Prostate gland (tissue), 2 donors: ENCODE results near the gene RAB3IL1.

ENCODE experiments used
- CTCF ChIP-seq, 4 experiments: fragments of 200-600 bp in 2 of 4; fragments of 450-650 bp in 2 of 4; sonication (generic) in 2 of 4; IDR thresholded peaks; 1 replicate in 3 of 4; 2 replicates in 1 of 4; pipeline ENCODE4 v1.5.1; 2016 to 2019; ENCODE audit warnings: antibody characterized with exemption in 4 of 4, mild to moderate bottlenecking in 2 of 4, moderate library complexity in 2 of 4
- POLR2A ChIP-seq: fragments of 450-650 bp; IDR thresholded peaks from one replicate; pipeline ENCODE4 v1.6.1; 2016; ENCODE audit warnings: antibody characterized with exemption, mild to moderate bottlenecking
- POLR2AphosphoS5 ChIP-seq: sonication (generic); formaldehyde crosslinking; IDR thresholded peaks from one replicate; pipeline ENCODE4 v1.6.1; 2017; ENCODE audit warnings: antibody characterized with exemption

DNA sequence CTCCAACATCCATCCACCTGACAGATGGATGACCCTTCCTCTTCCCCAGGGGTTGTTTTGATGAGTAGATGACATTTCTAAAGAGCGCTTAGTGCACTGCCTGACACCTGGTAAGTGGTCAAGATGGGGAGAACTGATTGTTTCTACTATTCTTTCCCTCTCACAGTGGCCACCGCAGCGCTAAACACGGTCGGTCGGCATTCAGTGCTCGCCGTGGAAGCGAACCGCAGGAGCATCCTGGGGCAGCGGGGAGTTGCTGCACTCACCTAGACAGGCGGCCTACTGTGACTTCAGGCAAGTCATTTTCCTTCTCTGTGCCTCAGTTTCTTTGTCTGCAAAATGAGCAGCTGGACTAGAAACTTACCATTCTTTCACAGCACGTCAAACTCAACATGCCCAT is 27.8 kb upstream of the RAB3IL1 start:
- TF ChIP-seq CTCF (IDR thresholded peaks at IDR 0.05) = no peak
- TF ChIP-seq POLR2A = no peak
- no peak for TF ChIP-seq POLR2AphosphoS5
